ENCODE results near the gene SCUBE2. TPM values are rescaled to one million over a fixed set of nuclear protein-coding genes. Genes with fewer than 3 reads are reported as not detected.

Gene SCUBE2
- total RNA-seq, 1 donor from 2014 or later: not detected

GRCh38 chr11:9096427-9096826 is 5.0 kb upstream of the SCUBE2 start:
- DNase-seq: no peak
- H3K9me3 Mint-ChIP-seq: no peaks in the 10 kb centered on the region
- no peak overlapping the region for H3K4me3 Mint-ChIP-seq
- H3K36me3 Mint-ChIP-seq (ENCODE audit: low read depth): no peaks in the 10 kb centered on the region
- H3K27ac Mint-ChIP-seq: no peak overlapping the region
- intact Hi-C loops (cut with micrococcal nuclease): no loop called here
- peaks cover 2% of the 10 kb centered on the region for H3K4me1 Mint-ChIP-seq
- H3K27me3 Mint-ChIP-seq: peaks cover 44% of the 10 kb centered on the region

DNA sequence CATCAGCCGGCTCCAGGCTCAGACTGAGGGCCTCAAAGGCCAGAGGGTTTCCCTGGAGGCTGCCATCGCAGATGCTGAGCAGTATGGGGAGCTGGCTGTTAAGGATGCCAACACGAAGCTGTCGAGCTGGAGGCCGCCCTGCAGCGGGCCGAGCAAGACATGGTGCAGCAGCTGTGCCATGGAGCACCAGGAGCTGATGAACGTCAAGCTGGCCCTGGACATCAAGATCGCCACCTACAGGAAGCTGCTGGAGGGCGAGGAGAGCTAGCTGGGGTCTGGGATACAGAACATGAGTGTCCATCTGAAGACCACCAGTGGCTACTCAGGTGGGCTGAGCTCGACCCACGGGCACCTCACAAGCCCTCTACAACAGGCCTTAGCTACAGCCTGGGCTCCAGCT is 4.0 kb upstream of the SCUBE2 start:
- Mint-ChIP-seq H3K27ac (no peak overlapping the region), H3K9me3 (no peaks in the 10 kb centered on the region), H3K36me3 (ENCODE audit: low read depth) (no peaks in the 10 kb centered on the region), H3K4me3 (no peak overlapping the region), H3K4me1 (peaks cover 2% of the 10 kb centered on the region), H3K27me3 (peaks cover 41% of the 10 kb centered on the region)
- intact Hi-C loops (cut with micrococcal nuclease): no loop called here
- DNase-seq: no peak

GRCh38 chr11:9094420-9094819 is 3.0 kb upstream of the SCUBE2 start:
- intact Hi-C loops (cut with micrococcal nuclease): loop anchor here (5.0 kb wide), 1 partner anchor 43 kb away; no protein-coding TSS in a partner anchor
- H3K4me1 Mint-ChIP-seq: peaks cover 2% of the 10 kb centered on the region
- no peak for DNase-seq
- peaks cover 47% of the 10 kb centered on the region for H3K27me3 Mint-ChIP-seq
- H3K36me3 Mint-ChIP-seq (ENCODE audit: low read depth): no peaks in the 10 kb centered on the region
- H3K4me3 Mint-ChIP-seq: no peak overlapping the region
- no peak overlapping the region for H3K27ac Mint-ChIP-seq
- no peaks in the 10 kb centered on the region for H3K9me3 Mint-ChIP-seq

GRCh38 chr11:9092853-9093778 is 1.7 kb upstream of the SCUBE2 start:
- intact Hi-C loops (cut with micrococcal nuclease): loop anchor here (5.0 kb wide), 1 partner anchor 44 kb away; no protein-coding TSS in a partner anchor

GRCh38 chr11:9092072-9092471 is 673 bp upstream of the SCUBE2 start:
- peak overlapping the region; percentile 58 for H3K4me3 Mint-ChIP-seq
- intact Hi-C loops (cut with micrococcal nuclease): loop anchor here (5.0 kb wide), 1 partner anchor 45 kb away; no protein-coding TSS in a partner anchor
- H3K36me3 Mint-ChIP-seq (ENCODE audit: low read depth): no peaks in the 10 kb centered on the region
- peaks cover 67% of the 10 kb centered on the region for H3K27me3 Mint-ChIP-seq
- H3K9me3 Mint-ChIP-seq: no peaks in the 10 kb centered on the region
- H3K4me1 Mint-ChIP-seq: peaks cover 2% of the 10 kb centered on the region
- no peak overlapping the region for H3K27ac Mint-ChIP-seq
- no peak for DNase-seq

More at GRCh38 chr11:9092853-9093778, 1.7 kb upstream of the SCUBE2 start:
- H3K27ac Mint-ChIP-seq: no peak overlapping the region
- peaks cover 57% of the 10 kb centered on the region for H3K27me3 Mint-ChIP-seq
- no peaks in the 10 kb centered on the region for H3K36me3 Mint-ChIP-seq (ENCODE audit: low read depth)
- peak overlapping the region; percentile 58 for H3K4me3 Mint-ChIP-seq
- no peak for DNase-seq
- peaks cover 2% of the 10 kb centered on the region for H3K4me1 Mint-ChIP-seq
- no peaks in the 10 kb centered on the region for H3K9me3 Mint-ChIP-seq

GRCh38 chr11:9090488-9091043 is 833 bp downstream of the SCUBE2 start:
- Mint-ChIP-seq H3K27me3 (peaks cover 69% of the 10 kb centered on the region), H3K9me3 (no peaks in the 10 kb centered on the region), H3K4me3 (peak overlapping the region; percentile 47), H3K4me1 (peaks cover 2% of the 10 kb centered on the region), H3K36me3 (ENCODE audit: low read depth) (no peaks in the 10 kb centered on the region), H3K27ac (no peak overlapping the region)
- intact Hi-C loops (cut with micrococcal nuclease): loop anchor here (5.0 kb wide), 1 partner anchor 47 kb away; no protein-coding TSS in a partner anchor
- DNase-seq: no peak

DNA sequence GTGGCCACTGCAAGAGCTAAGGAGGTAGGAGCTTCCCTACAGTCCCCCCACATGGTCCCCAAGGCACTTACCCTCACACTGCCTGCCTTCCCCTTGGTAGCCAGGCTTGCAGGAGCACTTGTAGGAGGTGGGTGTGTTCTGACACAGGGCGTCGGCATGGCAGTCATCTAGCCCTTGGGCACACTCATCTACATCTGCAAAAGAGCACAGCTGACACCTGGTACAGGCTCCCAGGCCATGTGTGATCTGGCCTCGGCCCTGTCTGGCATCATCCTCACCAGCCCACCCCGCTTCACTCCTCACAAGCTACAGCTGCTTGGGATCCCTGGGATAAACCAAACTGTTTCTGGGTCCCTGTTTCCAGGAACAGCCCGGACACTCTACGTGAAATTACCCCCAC is 1.8 kb downstream of the SCUBE2 start:
- Mint-ChIP-seq H3K4me1 (peaks cover 2% of the 10 kb centered on the region), H3K27me3 (peaks cover 69% of the 10 kb centered on the region), H3K27ac (no peak overlapping the region), H3K9me3 (no peaks in the 10 kb centered on the region), H3K36me3 (ENCODE audit: low read depth) (no peaks in the 10 kb centered on the region), H3K4me3 (no peak overlapping the region)
- DNase-seq: no peak
- intact Hi-C loops (cut with micrococcal nuclease): loop anchor here (5.0 kb wide), 1 partner anchor 48 kb away; no protein-coding TSS in a partner anchor

DNA sequence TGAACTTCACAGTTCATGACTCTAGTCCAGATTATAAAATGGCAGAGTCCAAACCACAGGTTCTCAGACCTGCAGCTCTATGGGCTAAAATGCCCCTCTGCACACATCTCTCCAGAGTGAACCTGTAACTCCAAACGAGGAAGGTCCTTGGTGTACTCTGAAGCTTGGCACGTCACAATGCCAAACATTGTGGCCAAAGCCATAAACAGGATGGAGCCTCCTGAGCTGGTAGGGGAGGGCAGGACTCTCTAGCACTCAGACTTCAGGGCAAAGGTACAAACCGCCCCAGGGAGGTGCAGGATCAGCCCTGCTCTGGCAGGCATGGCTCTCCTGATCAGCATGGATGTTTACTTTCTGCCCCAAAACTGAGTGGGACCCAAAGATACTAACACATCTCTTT is 2.3 kb downstream of the SCUBE2 start:
- intact Hi-C loops (cut with micrococcal nuclease): no loop called here
- Mint-ChIP-seq H3K36me3 (ENCODE audit: low read depth) (no peaks in the 10 kb centered on the region), H3K9me3 (no peaks in the 10 kb centered on the region), H3K27ac (no peak overlapping the region), H3K4me1 (peaks cover 2% of the 10 kb centered on the region), H3K27me3 (peaks cover 70% of the 10 kb centered on the region), H3K4me3 (no peak overlapping the region)
- no peak for DNase-seq

DNA sequence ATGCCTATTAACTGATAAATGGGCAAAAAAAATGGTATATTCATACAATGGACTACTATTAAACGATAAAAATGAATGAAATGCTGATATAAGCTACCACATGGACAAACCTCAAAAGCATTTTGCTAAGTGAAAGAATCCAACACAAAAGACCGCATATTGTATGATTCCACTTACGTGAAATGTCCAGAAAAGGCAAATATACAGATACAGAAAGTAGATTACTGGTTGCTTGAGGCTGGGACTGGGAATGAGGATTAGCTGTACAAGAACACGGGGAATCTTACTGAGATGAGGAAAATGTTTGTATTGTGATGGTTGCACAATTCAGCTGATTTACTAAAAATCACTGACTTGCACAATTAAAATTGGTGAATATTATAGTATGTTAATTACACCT is 8.8 kb downstream of the SCUBE2 start:
- Mint-ChIP-seq H3K4me3 (no peak overlapping the region), H3K27ac (no peak overlapping the region), H3K9me3 (no peaks in the 10 kb centered on the region), H3K4me1 (peaks cover 3% of the 10 kb centered on the region), H3K27me3 (peaks cover 44% of the 10 kb centered on the region), H3K36me3 (ENCODE audit: low read depth) (no peaks in the 10 kb centered on the region)
- intact Hi-C loops (cut with micrococcal nuclease): no loop called here
- DNase-seq: no peak

- no peak for DNase-seq
- Mint-ChIP-seq H3K4me3 (no peak overlapping the region), H3K27me3 (peaks cover 44% of the 10 kb centered on the region), H3K36me3 (ENCODE audit: low read depth) (no peaks in the 10 kb centered on the region), H3K9me3 (no peaks in the 10 kb centered on the region), H3K4me1 (peaks cover 4% of the 10 kb centered on the region), H3K27ac (no peak overlapping the region)
- intact Hi-C loops (cut with micrococcal nuclease): no loop called here
Observed at GRCh38 chr11:9081153-9081552, 10.2 kb downstream of the SCUBE2 start.

GRCh38 chr11:9078113-9079086 is 13.0 kb downstream of the SCUBE2 start:
- Mint-ChIP-seq H3K4me1 (peaks cover 4% of the 10 kb centered on the region), H3K36me3 (ENCODE audit: low read depth) (no peaks in the 10 kb centered on the region), H3K4me3 (no peak overlapping the region), H3K27me3 (peaks cover 52% of the 10 kb centered on the region), H3K27ac (no peak overlapping the region), H3K9me3 (no peaks in the 10 kb centered on the region)
- no peak for DNase-seq
- intact Hi-C loops (cut with micrococcal nuclease): no loop called here

DNA sequence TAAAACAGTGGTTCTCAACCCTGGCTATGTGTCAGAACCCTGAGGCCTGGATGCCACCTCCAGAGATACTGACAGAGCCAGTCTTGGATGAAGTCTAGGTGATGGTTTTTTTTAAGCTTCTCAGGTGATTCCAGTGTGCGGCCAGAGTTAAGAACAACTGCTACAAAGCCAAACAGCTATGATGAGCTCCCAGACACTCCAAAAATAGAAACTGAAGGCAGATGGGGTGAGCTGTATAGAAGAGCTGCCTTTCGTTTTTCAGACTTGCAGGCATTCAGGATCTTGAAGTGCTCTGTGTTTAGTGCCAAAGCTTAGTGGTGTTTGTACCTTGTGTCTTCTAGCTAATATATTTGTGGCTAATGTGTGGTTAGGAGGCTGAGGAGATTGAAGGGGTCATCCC is 14.2 kb downstream of the SCUBE2 start:
- H3K27me3 Mint-ChIP-seq: peaks cover 49% of the 10 kb centered on the region
- no peaks in the 10 kb centered on the region for H3K36me3 Mint-ChIP-seq (ENCODE audit: low read depth)
- no peaks in the 10 kb centered on the region for H3K9me3 Mint-ChIP-seq
- no peak for DNase-seq
- intact Hi-C loops (cut with micrococcal nuclease): no loop called here
- no peak overlapping the region for H3K4me3 Mint-ChIP-seq
- H3K4me1 Mint-ChIP-seq: peaks cover 4% of the 10 kb centered on the region
- H3K27ac Mint-ChIP-seq: no peak overlapping the region

DNA sequence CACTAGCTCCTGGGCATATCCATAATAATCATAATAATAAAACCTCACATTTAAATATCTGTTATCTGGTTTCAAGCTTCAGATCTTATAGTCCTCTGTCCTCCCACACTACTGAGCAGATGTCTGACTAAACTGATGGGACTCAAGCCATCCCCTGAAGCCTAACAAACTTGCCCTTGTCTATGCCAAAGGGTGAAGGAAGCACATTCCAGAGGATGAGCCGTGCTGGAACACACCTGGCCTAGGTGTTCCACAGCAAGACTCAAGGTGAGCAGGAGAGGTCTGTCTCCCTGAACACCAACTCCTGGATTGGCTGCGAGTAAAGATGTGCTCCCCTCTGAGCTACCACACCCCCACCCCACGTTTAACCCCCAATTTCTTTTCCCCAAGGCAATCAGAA is 14.7 kb downstream of the SCUBE2 start:
- intact Hi-C loops (cut with micrococcal nuclease): no loop called here
- no peak for DNase-seq
- Mint-ChIP-seq H3K27me3 (peaks cover 49% of the 10 kb centered on the region), H3K4me3 (no peak overlapping the region), H3K36me3 (ENCODE audit: low read depth) (no peaks in the 10 kb centered on the region), H3K4me1 (peaks cover 4% of the 10 kb centered on the region), H3K9me3 (no peaks in the 10 kb centered on the region), H3K27ac (no peak overlapping the region)
